Renal cortex interstitium (tissue), 11 donors: Measurements from ENCODE around the gene LRRC32. TPM values are rescaled to one million over a fixed set of nuclear protein-coding genes. Genes with fewer than 3 reads are reported as not detected.
A peak's percentile ranks its signal among the peaks of the same experiment; 100 is the strongest.

Experiments used
- DNase-seq, 11 donors: peaks; one replicate each; pipeline ENCODE4 v3.0.0-alpha.2; 2013; ENCODE audit warnings: low read depth in 9 of 11, low spot score in 4 of 11; ENCODE audit errors: extremely low read depth in 1 of 11
- polyA plus RNA-seq, 3 donors: library from polyadenylated mRNA; unstranded; fragments of 120-200 nt; gene quantifications; one replicate each; pipeline ENCODE4 v1.2.1, GENCODE V29; 2013; ENCODE audit not compliant: insufficient read length in 3 of 3

Gene LRRC32
- polyA plus RNA-seq, 3 donors: 58.5 to 65.6 (median 59.5) TPM

DNA sequence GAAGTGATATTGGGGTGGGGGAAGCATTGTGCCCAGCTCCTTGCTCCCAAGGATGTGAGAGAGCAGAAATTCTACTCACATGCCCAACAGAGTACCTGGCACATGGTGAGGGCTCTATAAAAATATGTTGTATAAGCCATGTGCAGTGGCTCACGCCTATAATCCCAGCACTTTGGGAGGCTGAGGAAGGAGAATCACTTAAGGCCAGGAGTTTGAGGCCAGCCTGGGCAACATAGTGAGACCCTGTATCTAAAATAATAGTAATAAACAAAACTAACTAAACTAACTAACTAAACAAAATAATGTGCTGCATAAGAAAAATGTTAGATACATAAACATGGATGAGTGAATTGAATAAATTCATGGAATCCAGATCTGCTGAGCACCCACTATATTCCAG, 33.2 kb upstream of the LRRC32 start:
- no peak for DNase-seq

DNA sequence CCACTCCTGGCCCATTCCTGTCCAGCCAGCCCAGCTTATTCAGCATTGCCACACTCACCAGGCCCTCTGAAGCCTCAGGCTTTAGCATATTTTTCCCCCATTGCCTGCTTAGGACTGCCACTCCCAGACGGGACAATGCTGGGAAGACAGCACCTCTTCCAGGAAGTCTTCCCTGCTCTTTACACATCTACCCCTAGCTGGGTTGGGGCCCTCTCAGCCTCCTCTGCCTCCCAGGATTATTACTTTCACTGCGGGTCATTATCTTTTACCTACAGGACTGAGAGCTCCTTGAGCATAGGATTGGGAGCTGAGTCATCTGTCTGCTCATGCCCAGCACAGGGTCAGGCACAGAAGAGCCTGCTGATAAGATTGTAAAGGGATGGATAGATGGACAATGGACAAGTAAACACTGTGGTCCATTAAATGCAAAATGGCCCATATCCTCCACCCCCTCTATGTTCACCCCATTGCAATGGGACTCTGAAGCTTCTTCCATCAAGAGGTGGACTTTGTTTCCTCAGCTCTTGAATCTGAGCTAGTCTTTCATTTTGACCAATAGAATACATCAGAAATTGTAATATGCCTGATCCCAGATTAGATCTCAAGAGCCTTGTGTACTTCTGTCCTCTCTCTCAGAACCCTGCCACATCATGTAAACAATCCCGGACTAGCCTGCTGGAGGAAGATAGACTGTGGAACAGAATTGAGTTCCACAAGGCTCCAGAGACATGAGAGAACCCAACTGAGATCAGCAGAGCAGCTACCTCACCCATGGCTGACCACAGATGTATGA, 32.0 kb upstream of the LRRC32 start:
- no peak for DNase-seq

DNA sequence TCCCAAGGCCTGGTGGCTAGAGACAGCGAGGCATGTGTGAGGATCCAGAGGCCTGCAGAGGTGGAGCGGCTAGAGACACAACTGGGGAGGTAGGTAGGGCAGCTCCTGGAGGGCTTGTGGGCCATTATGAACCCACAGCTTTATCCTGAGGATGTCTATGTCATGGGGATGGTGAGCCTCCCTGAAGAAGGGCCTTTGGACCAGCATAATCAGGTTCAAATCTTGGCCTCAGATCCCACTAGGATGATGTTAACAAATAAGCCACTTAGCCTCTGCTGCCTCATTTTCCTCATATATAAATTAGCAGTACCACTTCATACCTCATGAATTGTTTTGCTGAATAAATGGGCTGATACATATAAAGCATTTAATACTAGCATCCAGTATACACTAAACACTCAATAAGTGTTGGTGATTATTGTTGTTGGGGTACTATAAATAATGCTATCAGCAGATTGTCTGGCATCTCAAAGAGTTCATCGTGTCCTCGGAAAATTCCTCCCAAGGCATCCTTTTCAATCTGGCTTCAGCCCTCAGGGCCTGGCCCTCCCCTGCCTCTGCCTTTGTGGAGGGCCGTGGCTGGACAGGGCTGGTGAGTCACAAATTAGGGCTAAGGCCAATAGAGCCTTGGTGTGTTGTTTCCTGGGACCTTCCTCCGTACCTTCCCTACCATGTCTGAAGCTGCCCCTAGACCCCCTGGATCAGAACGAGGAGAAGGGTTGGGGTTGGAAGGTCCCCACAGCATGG, 30.9 kb upstream of the LRRC32 start:
- no peak for DNase-seq

DNA sequence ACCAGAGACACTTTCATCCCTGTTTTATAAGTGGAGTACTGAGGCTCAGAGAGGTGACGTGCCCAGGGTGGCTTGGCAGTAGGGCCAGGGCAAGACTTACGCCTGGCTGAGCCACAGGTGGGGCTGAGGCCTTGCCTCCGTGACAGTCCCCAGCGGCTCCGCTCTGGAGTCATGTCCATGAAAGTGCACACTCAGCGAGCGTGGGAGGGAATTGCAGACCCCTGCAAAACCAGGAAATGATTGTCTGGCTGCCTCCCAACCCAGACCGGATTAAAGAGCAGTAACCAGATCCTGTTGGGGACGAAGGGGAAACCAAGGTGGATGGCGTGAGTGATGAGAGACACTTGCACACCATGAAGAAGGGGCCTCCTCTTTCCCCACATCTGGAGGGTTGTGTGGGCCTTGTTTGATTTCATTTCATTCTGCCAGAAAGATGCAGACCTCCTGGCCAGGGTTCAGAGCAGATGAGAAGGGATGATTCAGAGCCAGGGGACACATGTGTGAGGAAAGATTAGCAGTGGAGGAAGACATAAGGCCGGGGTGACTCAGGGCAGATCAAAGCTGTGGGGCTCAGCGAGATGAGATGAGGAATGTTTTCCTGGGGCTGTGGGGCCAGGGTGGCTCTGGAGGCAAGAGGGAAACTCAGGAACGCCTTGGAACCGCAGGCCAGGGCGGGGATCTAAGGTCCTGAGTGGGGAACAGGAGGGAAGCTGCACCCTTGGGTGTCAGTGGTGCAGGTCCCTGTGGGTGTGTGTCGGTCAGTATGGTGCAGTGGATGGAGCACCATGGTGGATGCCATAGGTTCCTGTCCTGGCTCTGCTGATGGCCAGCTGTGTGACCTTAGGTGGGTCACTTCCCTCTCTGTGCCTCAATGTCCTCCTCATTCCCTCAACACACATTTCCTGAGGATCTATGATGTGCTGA, 29.9 kb upstream of the LRRC32 start:
- peak in 10 of 11 donors; percentile 33 to 72 (median 44) for DNase-seq

DNA sequence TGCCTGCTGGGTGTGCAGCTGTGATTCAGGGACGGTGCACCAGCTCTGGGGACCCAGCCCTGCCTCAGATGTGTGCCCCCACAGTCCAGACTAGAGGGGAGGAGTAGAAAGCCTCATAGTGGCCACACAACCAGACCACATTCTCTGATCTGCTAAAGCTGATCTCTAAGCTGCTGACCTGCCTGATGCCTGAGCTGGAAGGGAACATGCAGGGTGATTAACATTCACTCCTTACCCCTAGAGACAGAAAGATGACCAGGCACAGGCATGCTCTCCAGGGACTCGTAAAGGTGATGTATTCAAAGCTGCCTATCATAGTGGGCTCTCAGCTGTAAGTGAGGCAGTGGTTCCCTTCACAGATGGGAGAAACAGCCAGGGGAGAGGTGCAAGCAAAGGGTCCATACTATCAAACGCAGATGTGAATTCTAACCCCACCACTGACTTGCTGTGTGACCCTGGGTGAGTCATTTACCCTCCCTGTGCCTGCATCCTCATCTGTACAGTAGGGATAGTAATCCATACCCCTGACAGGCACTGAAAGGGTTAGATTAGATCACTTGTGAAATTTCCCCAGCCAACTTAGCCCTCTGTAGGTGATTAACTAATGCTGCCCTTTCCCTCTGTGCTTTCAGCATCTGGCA, 29.0 kb upstream of the LRRC32 start:
- DNase-seq: no peak

DNA sequence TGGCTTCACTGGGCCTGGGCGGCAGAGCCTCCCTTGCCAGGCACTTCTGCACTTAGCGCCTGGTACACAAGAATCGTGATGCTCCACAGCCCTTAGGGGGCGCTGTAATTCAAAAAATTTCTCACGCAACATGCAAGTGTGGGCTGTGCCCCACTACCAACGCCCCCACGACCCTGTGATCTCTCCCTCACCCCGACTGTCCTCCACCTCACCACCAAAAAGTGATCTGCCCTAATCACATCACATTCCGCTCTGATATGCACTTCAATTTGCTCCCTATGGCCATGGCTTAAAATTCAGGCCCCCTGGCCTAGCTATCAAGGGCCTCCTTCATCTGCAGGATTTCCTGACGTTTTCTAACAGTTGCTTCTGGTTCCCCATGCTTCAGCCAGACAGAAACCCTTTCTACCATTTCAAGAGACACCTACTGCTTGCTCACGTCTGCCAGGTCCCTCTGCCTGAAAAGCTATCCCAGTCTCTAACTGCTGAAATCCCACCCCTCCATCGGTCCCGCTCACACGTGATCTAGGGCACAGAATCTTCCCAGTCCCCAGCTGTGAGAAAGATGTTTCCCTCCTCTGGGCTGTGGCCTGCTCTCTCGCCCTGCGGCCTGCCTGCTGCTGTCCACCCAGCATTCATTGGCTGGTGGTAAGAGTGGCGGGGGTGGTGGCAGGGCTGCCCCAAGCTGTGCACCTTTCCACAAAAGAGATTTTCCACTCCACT, 27.9 kb upstream of the LRRC32 start:
- DNase-seq: no peak

DNA sequence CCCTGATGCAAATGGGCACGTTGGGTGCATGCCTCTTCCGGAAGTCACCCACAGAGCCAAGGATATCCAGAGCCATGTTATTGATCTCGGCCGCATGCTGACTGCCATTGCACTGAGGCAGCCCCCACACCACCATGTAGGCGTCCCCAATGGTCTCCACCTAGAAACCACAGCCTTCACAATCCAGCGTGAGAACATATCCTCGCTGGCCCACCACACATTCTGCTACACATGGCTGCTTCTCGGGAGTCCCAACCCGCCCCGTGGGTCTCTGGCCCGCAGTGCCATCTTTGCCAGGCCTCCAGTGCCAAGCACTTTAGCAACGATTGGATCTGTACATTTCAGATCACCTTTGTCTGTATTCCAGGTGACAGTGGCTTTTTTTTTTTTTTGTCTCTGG, 26.2 kb upstream of the LRRC32 start:
- DNase-seq: no peak

DNA sequence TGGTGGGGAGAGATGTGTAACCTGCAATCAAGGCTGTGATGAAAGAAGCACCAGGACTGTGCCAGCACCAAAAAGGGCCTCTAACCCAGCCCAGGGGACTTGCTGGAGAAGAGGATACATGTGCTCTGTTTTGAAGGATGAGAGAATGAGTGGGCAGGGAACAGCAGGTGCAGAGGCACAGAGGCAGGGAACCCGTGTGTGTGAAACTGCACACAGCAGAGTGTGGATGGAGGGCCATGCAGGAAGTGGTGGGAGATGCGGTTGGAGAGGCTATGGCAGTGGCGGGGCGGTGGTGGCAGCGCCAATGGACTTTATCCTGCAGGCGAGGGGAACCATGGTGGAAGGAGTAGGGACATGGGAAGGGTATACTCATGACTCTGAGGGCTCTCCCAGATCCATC, 25.2 kb upstream of the LRRC32 start:
- no peak for DNase-seq

DNA sequence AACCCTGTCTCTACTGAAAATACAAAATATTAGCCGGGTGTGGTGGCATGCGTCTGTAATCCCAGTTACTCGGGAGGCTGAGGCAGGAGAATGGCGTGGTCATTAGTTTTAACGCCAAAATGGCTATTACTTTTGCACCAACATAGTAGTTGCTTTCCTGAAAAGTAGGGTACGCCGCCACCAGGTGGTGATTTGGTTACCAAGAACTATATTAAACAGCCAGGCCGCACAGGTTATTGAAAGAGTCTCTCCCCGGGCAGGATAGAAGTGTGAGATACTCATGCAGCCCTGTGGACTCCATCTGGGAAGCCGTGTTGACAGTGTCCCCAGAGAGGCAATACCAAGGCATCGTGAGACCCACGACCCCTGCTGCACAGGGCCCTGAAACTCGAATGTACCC, 24.6 kb upstream of the LRRC32 start:
- no peak for DNase-seq

DNA sequence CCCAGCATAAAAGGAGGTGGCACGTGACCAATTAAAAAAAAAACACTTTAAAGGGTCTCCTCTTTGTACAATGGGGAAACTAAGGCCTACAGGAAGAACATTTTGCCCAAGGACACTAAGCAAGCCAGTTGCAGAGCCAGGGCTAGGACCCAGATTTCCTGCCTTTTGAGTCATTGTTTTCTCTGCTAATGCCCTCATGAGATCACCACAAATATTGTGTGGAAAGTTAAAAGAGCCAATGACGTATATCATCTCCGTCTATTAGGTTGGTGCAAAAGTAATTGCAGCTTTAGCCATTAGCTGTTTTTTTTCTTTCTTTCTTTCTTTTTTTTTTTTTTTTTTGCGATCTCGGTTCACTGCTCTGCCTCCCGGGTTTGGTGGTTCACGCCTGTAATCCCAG, 24.1 kb upstream of the LRRC32 start:
- no peak for DNase-seq

DNA sequence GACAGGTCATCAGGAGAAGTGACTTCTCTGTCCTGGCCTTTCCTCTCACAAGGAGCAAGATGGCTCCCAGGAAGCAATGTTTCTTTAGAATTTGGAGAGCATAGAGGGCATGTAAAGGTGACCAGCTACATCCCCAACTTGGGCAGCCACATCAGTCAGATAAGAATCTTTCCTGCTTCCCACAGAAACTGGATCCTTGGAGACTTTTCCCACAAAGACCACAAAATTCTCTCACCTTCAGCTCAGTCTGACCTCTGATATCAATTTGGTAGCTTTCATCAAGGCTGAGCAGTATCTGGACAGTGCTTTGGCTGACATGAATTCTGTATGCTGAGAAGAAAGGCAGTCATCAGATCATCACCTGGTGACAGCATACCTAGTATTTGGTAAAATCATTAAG, 23.3 kb upstream of the LRRC32 start:
- DNase-seq: no peak

DNA sequence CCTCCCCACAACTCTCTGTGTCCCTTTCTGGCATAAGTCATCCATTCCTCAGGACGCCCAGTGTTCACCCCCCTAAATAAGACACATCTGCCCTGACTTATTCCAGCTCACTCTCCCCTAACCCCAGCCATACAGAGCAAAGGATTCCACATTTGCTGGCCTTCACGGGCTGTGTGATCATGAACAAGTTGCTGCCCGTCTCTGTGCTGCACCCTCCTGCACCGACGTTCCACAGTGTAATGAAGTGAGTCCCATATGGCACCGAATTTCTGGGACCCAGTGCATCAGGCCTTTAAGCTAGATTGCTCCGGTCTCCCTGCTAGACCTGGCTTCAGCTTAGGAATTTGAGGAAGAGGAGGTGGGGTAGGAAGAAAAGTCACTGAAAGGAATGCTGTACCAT, 22.4 kb upstream of the LRRC32 start:
- DNase-seq: no peak

DNA sequence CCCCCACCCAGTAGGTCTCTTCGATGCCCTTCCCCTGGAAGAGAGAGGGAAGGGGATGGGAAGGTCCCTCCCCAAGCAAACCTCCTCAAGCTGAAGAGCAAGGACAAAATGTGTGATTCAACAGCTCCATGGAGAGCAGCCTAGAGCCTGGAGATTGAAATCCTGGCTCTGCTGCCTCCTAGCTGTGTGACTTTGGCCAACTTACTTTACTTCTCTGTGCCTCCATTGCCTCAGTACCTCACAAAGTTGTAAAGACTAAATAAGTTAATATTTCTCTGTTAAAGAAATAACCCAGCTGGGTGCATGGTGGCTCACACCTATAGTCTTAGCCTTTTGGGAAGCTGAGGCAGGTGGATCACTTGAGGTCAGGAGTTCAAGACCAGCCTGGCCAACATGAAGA, 21.1 kb upstream of the LRRC32 start:
- DNase-seq: no peak

DNA sequence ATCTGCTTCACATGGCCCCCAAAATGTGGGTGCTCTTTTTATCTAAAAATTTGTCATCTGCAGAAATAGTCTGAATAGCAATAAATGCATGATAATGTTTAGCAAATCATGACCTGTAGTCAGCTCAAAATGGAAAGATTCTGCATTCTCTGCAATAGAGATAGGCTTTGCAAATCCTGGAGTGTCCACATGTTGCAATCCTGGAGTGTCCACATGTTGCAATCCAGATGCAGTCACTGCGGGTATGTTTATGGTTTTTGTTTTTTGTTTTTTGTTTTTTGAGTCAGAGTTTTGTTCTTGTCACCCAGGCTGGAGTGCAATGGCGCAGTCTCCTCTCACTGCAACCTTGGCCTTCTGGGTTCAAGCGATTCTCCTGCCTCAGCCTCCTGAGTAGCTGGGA, 20.2 kb upstream of the LRRC32 start:
- no peak for DNase-seq

DNA sequence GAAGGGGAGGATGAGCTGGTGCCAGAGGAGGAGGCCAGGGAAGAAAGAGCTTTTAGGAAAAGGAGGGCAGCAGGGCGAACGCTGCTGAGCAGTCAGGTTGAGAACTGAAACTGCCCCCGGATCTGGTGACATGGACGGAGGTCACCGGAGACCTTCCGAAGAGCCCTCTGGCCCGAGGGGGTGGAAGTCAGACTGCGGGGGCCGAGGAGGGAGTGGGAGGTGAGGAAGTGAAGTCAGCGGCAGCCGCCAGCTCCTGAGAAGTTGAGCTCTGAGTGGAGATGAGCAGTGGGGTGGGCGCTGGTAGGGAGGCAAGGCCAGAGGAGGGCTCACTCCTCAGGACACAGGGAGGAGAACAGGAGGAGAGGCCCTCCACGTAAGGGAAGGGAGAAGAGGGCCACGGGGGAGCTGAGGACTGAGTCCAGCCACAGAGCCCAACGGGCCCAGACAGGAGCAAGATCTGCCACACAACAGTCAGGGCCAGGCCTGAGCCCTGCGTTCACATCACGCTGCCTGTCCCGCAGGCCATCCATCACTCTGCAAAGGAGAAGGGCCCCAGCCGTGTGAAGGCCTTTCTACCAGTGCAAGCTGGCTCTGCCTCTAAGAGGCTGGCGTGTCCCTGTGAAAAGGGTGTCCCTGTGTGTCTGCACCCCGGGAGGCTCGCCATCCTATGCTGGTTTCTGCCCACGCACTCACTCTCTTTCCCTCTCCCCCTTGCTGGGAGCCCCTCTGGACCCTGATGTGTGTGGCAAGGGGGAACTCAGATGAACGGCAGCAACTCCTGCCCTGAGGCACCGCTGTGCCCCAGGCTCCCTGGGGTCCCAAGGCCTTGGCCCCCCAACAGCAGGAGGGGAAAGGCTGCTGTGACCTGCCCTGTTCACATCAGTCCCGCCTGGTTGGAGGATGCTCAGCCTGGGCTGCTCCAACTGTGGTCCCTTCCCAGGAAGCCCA, 19.0 kb upstream of the LRRC32 start:
- no peak for DNase-seq

DNA sequence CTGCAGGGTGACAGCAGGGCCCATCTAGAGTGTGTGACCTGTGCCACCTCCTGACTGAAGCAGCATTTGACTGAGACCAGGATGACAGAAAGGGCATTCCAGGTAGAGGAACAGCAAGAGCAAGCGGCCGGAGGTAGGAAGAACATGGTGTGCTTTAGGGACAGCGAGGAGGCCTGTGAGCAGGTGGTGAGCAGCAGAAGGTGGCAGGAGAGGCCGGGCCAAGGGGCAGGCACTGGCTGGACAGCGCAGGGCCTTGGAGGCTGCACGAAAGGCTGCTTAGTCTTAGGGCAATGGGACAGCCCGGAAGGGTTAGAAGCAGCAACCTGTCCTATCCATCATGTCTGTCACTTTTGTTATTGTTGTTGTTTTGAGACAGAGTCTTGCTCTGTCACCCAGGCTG, 17.6 kb upstream of the LRRC32 start:
- DNase-seq: no peak

DNA sequence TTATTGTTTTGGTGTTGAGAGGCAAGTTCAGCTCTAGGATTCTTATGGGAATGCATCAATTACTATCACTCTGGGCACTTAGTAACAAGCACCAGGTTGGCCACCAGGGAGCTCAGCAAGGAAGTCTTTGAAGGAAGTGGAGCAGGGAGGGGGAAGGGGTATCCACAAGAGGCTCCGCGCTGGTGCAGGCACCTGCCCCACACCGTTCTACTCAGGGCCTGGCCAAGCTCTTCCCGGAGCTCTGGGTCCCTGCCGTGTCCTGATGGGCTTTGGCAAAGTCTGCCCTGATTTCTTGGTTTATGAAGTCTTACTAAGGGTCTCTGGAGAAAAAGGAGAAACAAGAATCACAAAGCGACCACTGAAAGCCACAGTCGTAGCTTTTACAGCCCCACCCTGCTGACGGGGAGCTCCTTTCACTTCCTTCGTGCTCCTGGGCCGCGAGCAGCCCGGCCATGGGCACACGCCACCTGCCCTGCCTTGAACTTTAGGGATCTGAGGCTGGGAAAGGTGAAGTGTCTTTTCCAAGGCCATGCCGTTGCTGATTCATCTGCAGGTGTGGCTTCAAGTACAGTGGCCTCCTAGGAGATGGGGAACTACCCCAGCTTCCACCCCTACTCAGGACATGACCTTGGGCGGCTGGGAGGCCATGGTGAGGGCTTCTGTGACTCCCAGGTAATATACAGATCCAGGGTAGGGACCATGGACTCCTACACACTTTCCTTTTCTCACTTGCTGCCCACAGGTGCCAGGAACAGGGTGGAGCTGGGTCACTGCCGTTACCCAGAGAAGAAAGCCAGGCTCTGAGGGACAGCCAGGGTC, 15.9 kb upstream of the LRRC32 start:
- no peak for DNase-seq
